GM12873 (cell line): ENCODE data around the gene ZNF280A.

Source experiments
- TF ChIP-seq, protein P1 (sequence below): IDR thresholded peaks from 2 replicates; pipeline ENCODE4 v1.5.1; 2012; ENCODE audit warnings: low read depth, mild to moderate bottlenecking, moderate library complexity, low read length, control low read depth; ENCODE audit not compliant: insufficient read depth; ENCODE audit errors: missing control alignments

Gene ZNF280A

DNA sequence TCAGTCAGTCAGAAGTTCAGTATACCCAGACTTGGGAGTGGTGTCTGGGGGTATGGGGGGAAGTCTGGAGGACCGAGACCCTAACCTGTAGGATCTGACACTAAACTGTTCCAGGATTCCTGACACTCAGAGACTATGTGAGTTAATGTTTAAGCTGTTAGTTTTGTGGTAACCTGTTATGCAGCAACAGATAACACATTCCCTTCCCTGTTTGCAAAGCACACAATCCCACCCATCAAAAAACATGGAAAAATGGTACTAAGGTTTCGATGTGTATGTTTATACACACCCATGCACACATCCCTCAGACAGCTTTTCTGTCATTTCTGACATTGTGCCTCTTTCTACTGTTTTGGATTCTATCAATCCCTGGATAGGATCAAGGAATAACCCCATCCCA lies 39.1 kb downstream of the ZNF280A start:
- TF ChIP-seq, protein P1, sequence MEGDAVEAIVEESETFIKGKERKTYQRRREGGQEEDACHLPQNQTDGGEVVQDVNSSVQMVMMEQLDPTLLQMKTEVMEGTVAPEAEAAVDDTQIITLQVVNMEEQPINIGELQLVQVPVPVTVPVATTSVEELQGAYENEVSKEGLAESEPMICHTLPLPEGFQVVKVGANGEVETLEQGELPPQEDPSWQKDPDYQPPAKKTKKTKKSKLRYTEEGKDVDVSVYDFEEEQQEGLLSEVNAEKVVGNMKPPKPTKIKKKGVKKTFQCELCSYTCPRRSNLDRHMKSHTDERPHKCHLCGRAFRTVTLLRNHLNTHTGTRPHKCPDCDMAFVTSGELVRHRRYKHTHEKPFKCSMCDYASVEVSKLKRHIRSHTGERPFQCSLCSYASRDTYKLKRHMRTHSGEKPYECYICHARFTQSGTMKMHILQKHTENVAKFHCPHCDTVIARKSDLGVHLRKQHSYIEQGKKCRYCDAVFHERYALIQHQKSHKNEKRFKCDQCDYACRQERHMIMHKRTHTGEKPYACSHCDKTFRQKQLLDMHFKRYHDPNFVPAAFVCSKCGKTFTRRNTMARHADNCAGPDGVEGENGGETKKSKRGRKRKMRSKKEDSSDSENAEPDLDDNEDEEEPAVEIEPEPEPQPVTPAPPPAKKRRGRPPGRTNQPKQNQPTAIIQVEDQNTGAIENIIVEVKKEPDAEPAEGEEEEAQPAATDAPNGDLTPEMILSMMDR = no peak

DNA sequence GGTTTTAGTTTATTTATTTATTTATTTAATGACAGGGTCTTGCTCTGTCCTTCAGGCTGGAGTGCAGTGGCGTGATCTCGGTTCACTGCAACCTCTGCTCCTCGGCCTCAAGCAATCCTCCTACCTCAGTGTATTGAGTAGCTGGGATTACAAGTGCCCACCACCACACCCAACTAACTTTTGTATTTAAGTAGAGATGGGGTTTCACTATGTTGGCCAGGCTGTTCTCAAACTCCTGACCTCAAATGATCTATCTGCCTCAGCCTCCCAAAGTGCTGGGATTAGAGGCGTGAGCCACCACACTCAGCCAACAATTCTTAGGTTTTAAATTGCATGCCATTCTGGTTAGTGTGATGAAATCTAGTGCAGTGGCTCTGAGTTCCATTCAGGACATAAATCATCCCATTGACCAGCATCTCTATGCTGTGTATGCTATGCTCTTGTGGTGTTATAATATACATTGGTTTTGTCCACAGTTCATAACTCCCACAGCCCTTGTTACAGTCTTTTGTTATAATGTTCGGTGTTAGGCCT lies 40.0 kb downstream of the ZNF280A start:
- TF ChIP-seq, protein P1 = no peak

DNA sequence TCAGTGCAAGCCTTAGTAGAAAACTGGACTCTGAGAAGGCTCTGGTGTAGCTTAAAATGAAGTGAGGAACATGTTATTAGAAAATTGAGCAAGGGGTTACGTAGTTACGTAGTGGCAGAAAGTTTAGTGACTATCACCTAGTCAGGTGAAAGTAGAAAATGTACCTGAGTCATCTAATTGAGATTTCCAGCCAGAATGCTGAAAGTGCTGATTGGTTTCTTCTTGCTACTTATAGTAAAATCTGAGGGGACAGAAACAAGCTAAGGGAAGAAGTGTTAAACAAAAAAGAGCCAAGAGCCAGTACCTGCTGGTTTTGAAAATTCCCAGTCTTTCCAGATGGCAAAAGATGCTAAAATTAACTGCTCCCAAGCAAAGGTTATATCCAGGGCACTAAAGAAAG lies 41.0 kb downstream of the ZNF280A start:
- TF ChIP-seq, protein P1 = no peak

DNA sequence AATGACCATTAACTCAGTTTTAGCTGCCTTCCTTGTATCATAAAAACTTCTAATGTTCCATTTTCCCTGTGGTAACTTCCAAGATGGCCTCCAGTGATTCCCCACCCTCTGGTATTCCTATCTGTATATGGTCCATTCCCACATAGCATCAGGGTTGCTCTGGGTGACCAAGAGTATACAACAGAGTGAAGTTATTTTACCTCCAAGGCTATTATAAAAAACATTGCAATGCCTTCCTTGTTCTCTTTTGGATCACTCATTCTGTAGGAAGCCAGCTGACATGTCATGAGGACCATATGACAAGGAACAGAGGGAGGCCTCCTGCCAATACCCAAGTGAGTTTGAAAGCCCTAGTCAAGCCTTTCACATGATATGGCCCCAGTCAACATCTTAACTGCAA lies 41.6 kb downstream of the ZNF280A start:
- TF ChIP-seq, protein P1 = no peak

DNA sequence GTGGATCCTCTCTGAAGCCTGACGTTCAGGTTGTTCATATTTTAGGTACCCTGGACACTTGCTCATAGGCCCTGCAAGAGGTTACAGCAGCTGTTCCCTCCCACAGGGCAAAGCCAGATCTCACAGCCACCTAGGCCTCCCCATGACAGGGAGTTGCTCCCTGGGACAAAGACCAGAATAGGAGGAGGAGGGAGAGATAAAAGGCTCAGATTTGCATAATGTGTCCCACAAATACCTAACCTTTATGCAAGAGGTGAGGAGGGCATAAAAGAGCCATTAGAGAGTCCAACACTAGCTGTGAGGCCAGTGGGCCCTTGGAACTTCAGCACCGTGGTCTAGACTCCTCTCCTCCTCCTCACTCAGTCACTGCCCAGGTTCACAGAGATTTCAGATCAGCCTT lies 45.3 kb downstream of the ZNF280A start:
- TF ChIP-seq, protein P1 = no peak

DNA sequence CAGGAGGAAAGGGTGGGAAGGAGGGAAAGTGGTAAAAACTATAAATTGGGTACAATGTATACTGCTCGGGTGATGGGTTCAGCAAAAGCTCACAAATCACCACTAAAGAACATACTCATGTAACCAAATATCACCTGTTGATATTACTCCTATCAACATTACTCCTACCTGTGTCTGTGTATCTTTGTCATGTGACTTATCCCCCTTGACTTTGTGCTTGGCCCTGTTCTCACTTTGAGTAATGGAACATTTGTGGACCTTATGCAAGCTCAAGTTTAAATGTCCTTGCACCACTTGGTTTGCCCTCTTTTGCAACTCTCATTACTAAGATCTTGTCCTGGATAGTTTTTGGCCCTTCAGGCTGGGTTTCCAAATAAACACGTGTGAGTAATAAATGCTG lies 50.5 kb downstream of the ZNF280A start:
- TF ChIP-seq, protein P1 = no peak

DNA sequence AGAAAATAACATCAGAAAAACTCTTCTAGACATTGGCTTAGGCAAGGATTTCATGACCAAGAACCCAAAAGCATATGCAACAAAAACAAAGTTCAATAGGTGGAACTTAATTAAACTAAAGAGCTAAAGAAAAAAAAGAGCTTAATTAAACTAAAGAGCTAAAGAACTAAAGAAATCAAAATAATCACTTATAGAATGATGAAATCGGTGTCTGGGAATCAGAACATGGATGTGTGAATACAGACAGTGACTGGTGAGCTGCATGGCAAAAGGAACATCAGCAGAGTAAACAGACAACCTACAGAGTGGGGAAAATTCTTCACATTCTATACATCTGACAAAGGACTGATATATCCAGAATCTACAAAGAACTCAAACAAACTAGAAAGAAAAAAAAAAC lies 53.0 kb downstream of the ZNF280A start:
- TF ChIP-seq, protein P1 = no peak

DNA sequence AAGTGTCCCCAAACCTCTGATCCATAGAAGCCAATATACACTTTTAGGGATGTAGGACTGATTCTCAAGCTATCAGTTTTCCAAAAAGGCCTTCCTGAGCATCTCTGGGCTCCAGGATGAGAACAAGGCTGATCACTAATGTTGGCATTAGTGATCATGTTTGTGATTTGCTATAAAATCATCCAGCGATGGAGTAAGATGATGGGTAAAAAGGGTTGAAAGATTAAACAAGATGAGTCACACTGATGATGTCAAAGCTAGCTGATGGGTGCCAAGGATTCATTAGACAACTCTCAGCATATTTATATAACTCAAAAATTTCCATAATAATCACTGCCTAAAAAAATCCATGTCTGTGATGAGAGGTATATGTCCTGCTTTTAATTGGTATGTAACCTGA lies 54.3 kb downstream of the ZNF280A start:
- TF ChIP-seq, protein P1 = no peak
